ENCODE measurements around the gene PAWR.

The PAWR gene

GRCh38 chr12:79596719-79597350 is 93.9 kb downstream of the PAWR start:
- no peaks in the 10 kb centered on the region for H3K9me3 ChIP-seq (ENCODE audit: severe bottlenecking)
- H3K36me3 ChIP-seq = peaks cover 4% of the 10 kb centered on the region
- H3K27ac ChIP-seq = no peak overlapping the region
- no peak overlapping the region for H3K4me3 ChIP-seq (ENCODE audit: low read depth, low read length)
- no peak for DNase-seq
- H3K27me3 ChIP-seq (ENCODE audit: insufficient read depth, low read depth, severe bottlenecking) = no peaks in the 10 kb centered on the region
- TF ChIP-seq CTCF (IDR thresholded peaks at IDR 0.05; ENCODE audit: low read depth, low read length) = no peak

- no peak for DNase-seq
- H3K36me3 ChIP-seq = peaks cover 4% of the 10 kb centered on the region
- H3K27me3 ChIP-seq (ENCODE audit: insufficient read depth, low read depth, severe bottlenecking) = no peaks in the 10 kb centered on the region
- H3K27ac ChIP-seq = no peak overlapping the region
- no peak for TF ChIP-seq CTCF (IDR thresholded peaks at IDR 0.05; ENCODE audit: low read depth, low read length)
- H3K9me3 ChIP-seq (ENCODE audit: severe bottlenecking) = no peaks in the 10 kb centered on the region
- H3K4me3 ChIP-seq (ENCODE audit: low read depth, low read length) = no peak overlapping the region
Observed at GRCh38 chr12:79595273-79595672, 95.5 kb downstream of the PAWR start.

GRCh38 chr12:79592865-79593264 is 97.9 kb downstream of the PAWR start:
- Histone ChIP-seq H3K27me3 (ENCODE audit: insufficient read depth, low read depth, severe bottlenecking) (no peaks in the 10 kb centered on the region), H3K9me3 (ENCODE audit: severe bottlenecking) (no peaks in the 10 kb centered on the region), H3K4me3 (ENCODE audit: low read depth, low read length) (no peak overlapping the region), H3K36me3 (peaks cover 4% of the 10 kb centered on the region), H3K27ac (no peak overlapping the region)
- no peak for DNase-seq
- no peak for TF ChIP-seq CTCF (IDR thresholded peaks at IDR 0.05; ENCODE audit: low read depth, low read length)

- no peak for TF ChIP-seq CTCF (IDR thresholded peaks at IDR 0.05; ENCODE audit: low read depth, low read length)
- H3K9me3 ChIP-seq (ENCODE audit: severe bottlenecking) = no peaks in the 10 kb centered on the region
- no peak overlapping the region for H3K27ac ChIP-seq
- no peak for DNase-seq
- peaks cover 4% of the 10 kb centered on the region for H3K36me3 ChIP-seq
- H3K27me3 ChIP-seq (ENCODE audit: insufficient read depth, low read depth, severe bottlenecking) = no peaks in the 10 kb centered on the region
- no peak overlapping the region for H3K4me3 ChIP-seq (ENCODE audit: low read depth, low read length)
Observed at GRCh38 chr12:79591988-79592387, 98.8 kb downstream of the PAWR start.

- Histone ChIP-seq H3K9me3 (ENCODE audit: severe bottlenecking) (no peaks in the 10 kb centered on the region), H3K4me3 (ENCODE audit: low read depth, low read length) (no peak overlapping the region), H3K27me3 (ENCODE audit: insufficient read depth, low read depth, severe bottlenecking) (no peaks in the 10 kb centered on the region), H3K27ac (no peak overlapping the region), H3K36me3 (peaks cover 4% of the 10 kb centered on the region)
- no peak for DNase-seq
- no peak for TF ChIP-seq CTCF (IDR thresholded peaks at IDR 0.05; ENCODE audit: low read depth, low read length)
Observed at GRCh38 chr12:79590751-79591150, 100.0 kb downstream of the PAWR start.

GRCh38 chr12:79587368-79587767 is 103.4 kb downstream of the PAWR start:
- no peak for TF ChIP-seq CTCF (IDR thresholded peaks at IDR 0.05; ENCODE audit: low read depth, low read length)
- no peaks in the 10 kb centered on the region; the same call in 1 of the 2 replicates for H3K36me3 ChIP-seq
- DNase-seq = no peak
- no peak overlapping the region for H3K4me3 ChIP-seq (ENCODE audit: low read depth, low read length)
- H3K27ac ChIP-seq = no peak overlapping the region
- H3K27me3 ChIP-seq (ENCODE audit: insufficient read depth, low read depth, severe bottlenecking) = no peaks in the 10 kb centered on the region
- no peaks in the 10 kb centered on the region for H3K9me3 ChIP-seq (ENCODE audit: severe bottlenecking)
